Measurements from ENCODE around the gene SNX25.

DNA sequence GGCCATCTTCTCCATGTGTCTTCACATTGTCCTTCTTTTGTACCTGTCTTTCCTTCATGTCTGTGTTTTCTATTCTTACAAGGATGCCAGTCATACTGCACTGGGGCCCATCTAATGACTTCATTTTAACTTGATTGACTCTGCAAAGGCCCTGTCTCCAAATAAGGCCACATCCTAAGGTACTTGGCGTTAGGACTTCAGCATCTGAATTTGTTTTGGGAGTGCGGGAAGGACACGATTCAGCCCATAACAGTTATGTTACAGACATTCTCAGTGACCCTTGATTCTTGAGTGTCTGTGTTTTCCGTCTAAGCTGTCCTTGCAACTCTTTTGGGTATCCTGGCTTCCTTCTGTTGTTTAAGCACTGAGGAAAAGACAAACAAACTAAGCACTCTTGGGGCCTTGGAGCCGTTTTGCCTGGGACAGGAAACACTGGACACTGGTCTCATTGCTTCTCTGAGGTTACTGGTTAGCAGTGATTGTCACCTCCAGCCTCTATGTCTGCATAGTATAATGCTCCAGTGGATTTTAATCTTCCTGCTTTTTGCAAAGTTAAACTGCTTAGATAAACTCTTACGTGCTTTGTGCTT, 80.7 kb downstream of the SNX25 start:
- no peak for TF ChIP-seq POLR2A (IDR thresholded peaks at IDR 0.05)
- TF ChIP-seq, protein P1, sequence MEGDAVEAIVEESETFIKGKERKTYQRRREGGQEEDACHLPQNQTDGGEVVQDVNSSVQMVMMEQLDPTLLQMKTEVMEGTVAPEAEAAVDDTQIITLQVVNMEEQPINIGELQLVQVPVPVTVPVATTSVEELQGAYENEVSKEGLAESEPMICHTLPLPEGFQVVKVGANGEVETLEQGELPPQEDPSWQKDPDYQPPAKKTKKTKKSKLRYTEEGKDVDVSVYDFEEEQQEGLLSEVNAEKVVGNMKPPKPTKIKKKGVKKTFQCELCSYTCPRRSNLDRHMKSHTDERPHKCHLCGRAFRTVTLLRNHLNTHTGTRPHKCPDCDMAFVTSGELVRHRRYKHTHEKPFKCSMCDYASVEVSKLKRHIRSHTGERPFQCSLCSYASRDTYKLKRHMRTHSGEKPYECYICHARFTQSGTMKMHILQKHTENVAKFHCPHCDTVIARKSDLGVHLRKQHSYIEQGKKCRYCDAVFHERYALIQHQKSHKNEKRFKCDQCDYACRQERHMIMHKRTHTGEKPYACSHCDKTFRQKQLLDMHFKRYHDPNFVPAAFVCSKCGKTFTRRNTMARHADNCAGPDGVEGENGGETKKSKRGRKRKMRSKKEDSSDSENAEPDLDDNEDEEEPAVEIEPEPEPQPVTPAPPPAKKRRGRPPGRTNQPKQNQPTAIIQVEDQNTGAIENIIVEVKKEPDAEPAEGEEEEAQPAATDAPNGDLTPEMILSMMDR (IDR thresholded peaks at IDR 0.05), result no peak
